Right lobe of liver (tissue), 4 donors: Measurements from ENCODE around the gene GRIN2A.

Source experiments
- CTCF ChIP-seq, 4 donors: fragments of 200-600 bp in 3 of 4; fragments of 450-650 bp in 1 of 4; IDR thresholded peaks; one replicate each; pipeline versions ENCODE4 v1.5.1 to v1.8.0; 2016 to 2022; ENCODE audit warnings: antibody characterized with exemption in 4 of 4, mild to moderate bottlenecking in 2 of 4
- POLR2A ChIP-seq: fragments of 450-650 bp; IDR thresholded peaks from one replicate; pipeline ENCODE4 v1.6.1; 2017; ENCODE audit warnings: antibody characterized with exemption, mild to moderate bottlenecking
- donor health status: DM: no; HTN: no; CAD: no.
- donor health status: DM: no; HTN: no; CAD: no.
- donor health status: DM: no; HTN: yes; CAD: no.

- TF ChIP-seq CTCF (IDR thresholded peaks at IDR 0.05): no peak
- no peak for TF ChIP-seq POLR2A
Observed at GRCh38 chr16:10121491-10121890, 60.7 kb downstream of the GRIN2A start.
